ENCODE results near the gene G6PC1. TPM values are rescaled to one million over a fixed set of nuclear protein-coding genes. Genes with fewer than 3 reads are reported as not detected.

The G6PC1 gene
- total and polyA plus RNA-seq, 2 of the 13 experiments (the other 11 are each of a cell fraction or from before 2014, with no cell fraction given) = 1.7 to 37.9 TPM

- TF ChIP-seq TFE3 (CRISPR knock-in tag; IDR thresholded peaks at IDR 0.05) (0 out of 2 replicates have a peak, but pooled peaks have one; percentile 29), ZNF816 (CRISPR knock-in tag; IDR thresholded peaks at IDR 0.05; ENCODE audit: borderline replicate concordance) (0 out of 2 replicates have a peak, but pooled peaks have one; percentile 76), E2F2 (CRISPR knock-in tag; IDR thresholded peaks at IDR 0.05; ENCODE audit: borderline replicate concordance) (no peak), NONO (IDR thresholded peaks at IDR 0.05) (no peak), NONO (CRISPR knock-in tag; conservative IDR thresholded peaks at IDR 0.05) (no peak), ZFP91 (CRISPR knock-in tag; IDR thresholded peaks at IDR 0.05; ENCODE audit: borderline replicate concordance) (peak; percentile 51), CREB3 (CRISPR knock-in tag; IDR thresholded peaks at IDR 0.05) (0 out of 2 replicates have a peak, but pooled peaks have one; percentile 35), TCF7L2 (IDR thresholded peaks at IDR 0.05; ENCODE audit: low read depth, low read length) (no peak), SAP130 (CRISPR knock-in tag; IDR thresholded peaks at IDR 0.05; ENCODE audit: low read depth) (peak; percentile 66), TBL1XR1 (IDR thresholded peaks at IDR 0.05; ENCODE audit: borderline replicate concordance, low read length, partially characterized antibody) (no peak), AHDC1 (CRISPR knock-in tag; IDR thresholded peaks at IDR 0.05; ENCODE audit: borderline replicate concordance) (0 out of 2 replicates have a peak, but pooled peaks have one; percentile 7), MAX (IDR thresholded peaks at IDR 0.05) (peak; percentile 59; the same call in 1 of the 2 replicates), RFX5 (IDR thresholded peaks at IDR 0.05; ENCODE audit: low read depth, low read length) (no peak), ONECUT2 (CRISPR knock-in tag; IDR thresholded peaks at IDR 0.05) (peak; percentile 35; the same call in 1 of the 2 replicates), ATAD3A (CRISPR knock-in tag; IDR thresholded peaks at IDR 0.05) (no peak), IRF2 (CRISPR knock-in tag; IDR thresholded peaks at IDR 0.05) (peak; percentile 55), RARA (CRISPR knock-in tag; IDR thresholded peaks at IDR 0.05) (peak; percentile 47; the same call in 1 of the 2 replicates), ELF4 (CRISPR knock-in tag; IDR thresholded peaks at IDR 0.05; ENCODE audit: borderline replicate concordance) (peak; percentile 43; the same call in 1 of the 2 replicates), ZNF207 (IDR thresholded peaks at IDR 0.05; ENCODE audit: borderline replicate concordance) (no peak)
These were observed 9.0 kb upstream of the G6PC1 start (continued) for GRCh38 chr17:42891539-42892152.

Data from HepG2 (cell line).